ENCODE measurements around the gene TMEM63A. TPM values are rescaled to one million over a fixed set of nuclear protein-coding genes. Genes with fewer than 3 reads are reported as not detected.
A peak's percentile ranks its signal among the peaks of the same experiment; 100 is the strongest.

TMEM63A gene
- total RNA-seq, 1 donor from 2014 or later, result 75.7 TPM

DNA sequence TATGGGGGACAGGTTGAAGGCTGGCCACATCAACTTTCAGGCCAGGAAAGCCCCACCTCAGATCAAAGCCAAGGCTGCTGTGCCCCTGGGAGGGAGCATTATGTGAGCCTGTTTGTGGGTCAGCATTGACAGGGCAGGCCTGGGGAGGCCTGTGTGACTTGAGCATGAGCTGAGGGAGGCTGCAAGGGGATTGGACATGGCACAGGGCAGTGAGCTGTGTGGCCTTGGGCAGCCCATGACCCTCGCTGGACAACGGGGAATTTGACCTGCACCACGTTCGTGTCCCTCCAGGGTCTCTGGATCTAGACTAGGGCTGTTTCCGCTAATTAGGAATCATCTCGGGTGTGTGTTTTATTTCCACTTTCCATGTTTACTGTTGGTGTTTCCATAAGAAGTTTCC is 24.3 kb upstream of the TMEM63A start:
- Mint-ChIP-seq H3K36me3 (no peaks in the 10 kb centered on the region), H3K27ac (no peak overlapping the region), H3K4me1 (peaks cover 11% of the 10 kb centered on the region), H3K27me3 (ENCODE audit: low read depth) (no peaks in the 10 kb centered on the region), H3K9me3 (peaks cover 6% of the 10 kb centered on the region), H3K4me3 (no peak overlapping the region)
- DNase-seq (ENCODE audit: low spot score in 2 of 2, unreplicated experiment in 2 of 2), result no peak
- TF ChIP-seq, protein P1, sequence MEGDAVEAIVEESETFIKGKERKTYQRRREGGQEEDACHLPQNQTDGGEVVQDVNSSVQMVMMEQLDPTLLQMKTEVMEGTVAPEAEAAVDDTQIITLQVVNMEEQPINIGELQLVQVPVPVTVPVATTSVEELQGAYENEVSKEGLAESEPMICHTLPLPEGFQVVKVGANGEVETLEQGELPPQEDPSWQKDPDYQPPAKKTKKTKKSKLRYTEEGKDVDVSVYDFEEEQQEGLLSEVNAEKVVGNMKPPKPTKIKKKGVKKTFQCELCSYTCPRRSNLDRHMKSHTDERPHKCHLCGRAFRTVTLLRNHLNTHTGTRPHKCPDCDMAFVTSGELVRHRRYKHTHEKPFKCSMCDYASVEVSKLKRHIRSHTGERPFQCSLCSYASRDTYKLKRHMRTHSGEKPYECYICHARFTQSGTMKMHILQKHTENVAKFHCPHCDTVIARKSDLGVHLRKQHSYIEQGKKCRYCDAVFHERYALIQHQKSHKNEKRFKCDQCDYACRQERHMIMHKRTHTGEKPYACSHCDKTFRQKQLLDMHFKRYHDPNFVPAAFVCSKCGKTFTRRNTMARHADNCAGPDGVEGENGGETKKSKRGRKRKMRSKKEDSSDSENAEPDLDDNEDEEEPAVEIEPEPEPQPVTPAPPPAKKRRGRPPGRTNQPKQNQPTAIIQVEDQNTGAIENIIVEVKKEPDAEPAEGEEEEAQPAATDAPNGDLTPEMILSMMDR (IDR thresholded peaks at IDR 0.05; ENCODE audit: unreplicated experiment), result no peak

DNA sequence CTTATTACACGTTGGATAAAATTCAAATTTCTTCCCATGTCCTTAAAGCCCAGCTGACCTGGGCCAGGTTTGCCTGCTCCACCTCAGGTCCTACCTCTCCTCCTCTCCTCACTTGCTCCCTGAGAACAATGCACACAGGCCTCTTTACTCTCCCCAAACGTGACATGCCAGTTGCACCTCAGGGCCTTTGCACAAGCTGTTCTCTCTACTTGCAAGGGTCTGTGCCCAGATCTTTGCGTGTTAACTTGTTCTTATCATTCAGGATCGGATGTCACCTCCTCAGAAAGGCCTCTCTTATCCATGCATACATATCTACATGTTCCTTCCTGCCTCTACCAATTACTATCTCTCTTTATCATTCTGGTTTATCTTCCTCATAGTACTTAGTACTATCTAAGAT is 21.4 kb upstream of the TMEM63A start:
- no peaks in the 10 kb centered on the region for H3K36me3 Mint-ChIP-seq
- TF ChIP-seq, protein P1 (IDR thresholded peaks at IDR 0.05; ENCODE audit: unreplicated experiment), result no peak
- H3K4me3 Mint-ChIP-seq, result no peak overlapping the region
- peaks cover 6% of the 10 kb centered on the region for H3K9me3 Mint-ChIP-seq
- H3K4me1 Mint-ChIP-seq, result no peaks in the 10 kb centered on the region
- DNase-seq (ENCODE audit: low spot score in 2 of 2, unreplicated experiment in 2 of 2), result no peak
- no peaks in the 10 kb centered on the region for H3K27me3 Mint-ChIP-seq (ENCODE audit: low read depth)
- H3K27ac Mint-ChIP-seq, result no peak overlapping the region

DNA sequence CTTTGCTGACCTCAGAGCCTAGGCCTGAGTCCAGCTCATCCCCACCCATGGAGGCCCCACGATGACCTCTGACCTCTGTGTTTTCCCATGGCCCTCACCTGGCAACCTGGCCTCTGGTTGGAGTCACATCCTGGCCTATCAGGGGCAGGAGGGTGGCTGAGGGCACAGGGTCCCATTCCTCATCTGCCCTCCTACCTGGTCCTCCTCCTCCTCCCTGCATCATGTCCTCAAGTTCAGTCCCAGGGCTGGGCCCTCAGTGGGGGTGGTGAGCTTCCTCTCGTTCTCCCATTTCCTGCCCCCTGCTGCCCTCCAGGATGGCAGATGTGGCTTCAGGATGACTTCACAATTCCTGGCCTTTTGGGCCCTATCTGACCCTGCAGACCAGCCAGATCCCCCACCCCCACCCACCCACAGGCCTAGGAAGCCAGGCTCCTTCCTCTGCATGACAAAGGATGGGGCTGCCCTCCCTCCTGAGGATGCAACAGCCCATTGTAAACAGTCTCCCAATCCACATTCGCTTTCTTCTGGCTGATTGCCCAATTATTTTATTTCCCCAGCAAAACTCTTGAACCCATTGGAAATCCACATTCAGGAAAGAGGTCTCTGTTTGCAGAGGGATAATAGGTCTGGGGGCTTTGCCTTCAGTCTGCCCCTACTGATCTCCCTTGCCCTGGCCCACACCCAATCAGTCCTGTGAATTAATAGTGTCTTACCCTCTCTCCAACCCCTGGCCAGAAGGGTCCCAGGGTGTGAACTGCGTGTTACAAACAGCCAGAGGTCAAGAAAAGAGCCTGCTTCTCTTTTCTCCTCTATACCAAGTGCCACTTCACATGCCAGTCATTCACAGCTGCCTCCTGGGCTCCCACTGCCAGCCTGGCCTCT is 17.1 kb upstream of the TMEM63A start:
- Mint-ChIP-seq H3K4me1 (no peaks in the 10 kb centered on the region), H3K36me3 (no peaks in the 10 kb centered on the region), H3K27me3 (ENCODE audit: low read depth) (no peaks in the 10 kb centered on the region), H3K9me3 (peaks cover 6% of the 10 kb centered on the region), H3K27ac (no peak overlapping the region), H3K4me3 (no peak overlapping the region)
- no peak for DNase-seq (ENCODE audit: low spot score in 2 of 2, unreplicated experiment in 2 of 2)
- TF ChIP-seq, protein P1 (IDR thresholded peaks at IDR 0.05; ENCODE audit: unreplicated experiment), result no peak

DNA sequence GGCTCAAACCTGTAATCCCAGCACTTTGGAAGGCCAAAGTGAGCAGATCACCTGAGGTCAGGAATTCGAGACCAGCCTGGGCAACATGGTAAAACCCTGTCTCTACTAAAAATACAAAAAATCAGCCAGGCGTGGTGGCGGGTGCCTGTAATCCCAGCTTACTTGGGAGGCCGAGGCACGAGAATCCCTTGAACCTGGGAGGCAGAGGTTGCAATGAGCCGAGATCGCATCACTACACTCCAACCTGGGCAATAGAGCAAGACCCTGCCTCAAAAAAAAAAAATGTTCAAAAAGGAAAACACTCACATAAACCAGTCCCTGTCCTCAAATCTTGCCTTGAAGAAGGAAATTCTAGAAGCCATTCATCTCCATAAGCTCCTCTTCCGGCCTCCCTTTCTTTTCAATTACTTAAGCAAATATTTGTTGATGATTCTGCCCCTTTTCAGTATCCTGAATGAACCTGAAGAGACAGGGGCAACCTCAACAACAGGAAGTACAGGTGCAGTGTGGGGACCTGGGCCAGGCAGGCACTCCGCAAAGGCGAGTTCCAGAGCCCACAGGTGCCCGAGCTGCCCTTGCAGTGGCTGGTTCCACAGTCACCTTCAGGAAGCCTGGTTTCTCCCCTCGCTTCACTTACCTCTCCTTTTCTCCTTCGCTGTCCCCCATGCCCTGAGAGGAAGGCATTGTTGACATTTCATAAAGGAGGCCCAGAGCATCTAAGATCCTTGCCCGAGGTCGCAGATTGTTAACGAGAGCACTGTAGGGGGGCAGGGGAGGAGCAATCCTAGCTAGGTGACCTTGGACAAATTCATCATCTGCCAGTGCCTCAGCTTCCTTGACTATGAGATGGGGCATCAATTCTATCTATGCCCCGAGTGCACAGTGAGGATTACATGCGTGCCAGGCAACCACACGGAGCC is 15.7 kb upstream of the TMEM63A start:
- Mint-ChIP-seq H3K27ac (no peak overlapping the region), H3K27me3 (ENCODE audit: low read depth) (no peaks in the 10 kb centered on the region), H3K36me3 (no peaks in the 10 kb centered on the region), H3K4me1 (no peaks in the 10 kb centered on the region), H3K4me3 (no peak overlapping the region), H3K9me3 (no peaks in the 10 kb centered on the region)
- no peak for DNase-seq (ENCODE audit: low spot score in 2 of 2, unreplicated experiment in 2 of 2)
- TF ChIP-seq, protein P1 (IDR thresholded peaks at IDR 0.05; ENCODE audit: unreplicated experiment), result no peak

DNA sequence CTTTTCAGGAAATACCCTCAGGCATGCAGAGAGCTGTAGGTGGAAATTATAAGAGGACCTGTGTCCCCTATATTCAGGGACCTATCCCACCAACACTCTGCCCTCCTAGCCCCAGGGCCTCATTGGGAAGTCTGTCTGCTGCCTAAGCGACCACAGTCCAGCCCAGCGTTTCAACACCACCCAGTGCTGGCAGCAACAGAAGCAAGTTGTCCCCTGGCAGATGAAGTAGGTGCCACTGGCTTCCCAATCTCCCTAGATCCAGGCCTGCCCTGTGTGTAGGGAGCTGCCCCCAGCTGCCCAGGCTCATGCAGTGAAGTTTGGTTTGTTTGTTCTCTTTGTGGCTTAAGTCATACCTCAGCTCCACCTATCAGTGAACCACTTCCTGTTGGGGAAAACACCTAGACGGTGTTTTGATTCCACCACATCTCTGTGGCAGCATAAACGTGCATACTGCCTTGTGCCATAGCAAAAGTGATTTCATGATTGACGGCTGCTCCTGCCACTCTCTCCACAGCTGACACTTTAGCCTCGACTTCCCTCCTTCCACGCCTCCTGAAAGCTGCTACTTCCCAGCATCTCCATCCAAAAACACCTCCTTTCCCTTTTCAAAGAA is 14.9 kb upstream of the TMEM63A start:
- Mint-ChIP-seq H3K27ac (peak overlapping the region; percentile 6), H3K4me3 (no peak overlapping the region), H3K4me1 (no peaks in the 10 kb centered on the region), H3K27me3 (ENCODE audit: low read depth) (no peaks in the 10 kb centered on the region), H3K9me3 (no peaks in the 10 kb centered on the region), H3K36me3 (no peaks in the 10 kb centered on the region)
- no peak for DNase-seq (ENCODE audit: low spot score in 2 of 2, unreplicated experiment in 2 of 2)
- TF ChIP-seq, protein P1 (IDR thresholded peaks at IDR 0.05; ENCODE audit: unreplicated experiment), result no peak

Data from mesothelial cell of epicardium (in vitro differentiated cells).